Measurements from ENCODE around the gene OXA1L.
"Not testable (repeated sequence)": the region's sequence is repeated elsewhere in the genome, so short reads cannot be mapped to it uniquely, and the experiment has no call there.

Gene OXA1L

DNA sequence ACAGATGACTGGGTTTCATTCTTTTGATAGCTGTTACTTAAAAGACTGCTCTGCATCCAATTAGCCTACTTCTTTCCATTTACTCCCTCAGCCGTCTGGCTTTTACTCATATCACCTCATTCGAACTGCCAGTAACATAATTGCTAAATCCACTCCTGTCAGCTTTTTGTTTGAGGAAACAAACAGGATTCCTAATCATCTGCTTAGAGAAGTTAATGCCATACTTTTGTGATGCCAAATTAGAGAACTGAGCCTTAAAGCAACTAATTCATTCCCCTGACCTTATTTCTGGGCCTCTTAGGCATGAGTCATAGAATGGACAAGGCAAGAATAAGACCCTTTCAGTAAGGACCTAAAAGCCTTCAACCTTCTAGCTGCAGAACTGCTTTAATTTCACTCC, 2.9 kb downstream of the OXA1L start:
- no peak for DNase-seq

GRCh38 chr14:22770481-22771187, 4.1 kb downstream of the OXA1L start:
- DNase-seq: no peak

DNA sequence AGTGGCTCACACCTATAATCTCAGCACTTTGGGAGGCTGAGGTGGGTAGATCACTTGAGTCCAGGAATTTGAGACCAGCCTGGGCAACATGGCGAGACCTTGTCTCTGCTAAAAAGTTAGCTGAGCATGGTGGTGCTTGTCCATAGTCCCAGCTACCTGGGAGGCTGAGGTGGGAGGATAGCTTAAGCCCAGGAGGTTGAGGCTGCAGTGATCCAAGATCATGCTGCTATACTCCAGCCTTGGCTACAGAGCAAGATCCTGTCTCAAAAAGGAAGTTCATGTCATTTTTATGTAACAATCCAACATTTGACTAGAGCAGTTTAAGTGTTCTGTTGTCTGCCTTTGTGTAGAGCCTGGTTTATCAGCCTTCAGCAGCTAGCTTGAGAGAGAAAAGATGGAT, 6.2 kb downstream of the OXA1L start:
- no peak for DNase-seq

GRCh38 chr14:22773162-22774010, 6.9 kb downstream of the OXA1L start:
- no peak for DNase-seq

DNA sequence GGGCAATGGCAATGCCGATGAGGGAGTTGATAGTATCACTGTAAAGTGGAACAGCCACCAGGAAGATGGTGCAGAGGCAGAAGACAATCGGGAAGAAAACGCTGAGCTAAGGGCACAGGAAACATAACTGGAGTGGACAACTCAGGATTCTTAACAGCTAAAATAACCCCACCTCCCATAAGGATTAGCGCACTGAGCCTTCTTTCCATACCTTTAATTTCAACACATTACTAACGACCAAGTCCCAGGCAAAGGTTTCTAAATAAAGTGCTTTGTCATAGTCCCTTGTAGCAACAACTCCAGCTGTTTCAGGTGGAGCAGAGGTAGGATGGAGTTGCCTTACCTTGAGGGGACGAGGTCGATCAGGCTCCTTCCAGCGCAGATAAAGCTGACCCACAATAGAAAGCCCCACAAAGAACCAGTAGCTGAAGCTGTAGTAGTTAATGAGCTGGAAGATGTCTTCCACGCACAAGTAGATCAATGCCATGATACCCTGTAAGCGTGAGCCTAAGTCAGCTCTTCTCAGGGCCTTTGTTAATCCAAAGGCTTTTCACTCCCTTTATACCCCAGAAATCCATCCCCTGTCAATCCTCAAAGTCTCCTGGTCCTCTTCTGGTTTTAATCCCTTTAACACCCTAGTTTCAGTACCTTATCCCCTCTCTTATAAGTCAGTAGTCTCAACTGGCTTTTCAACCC, 7.7 kb downstream of the OXA1L start:
- no peak for DNase-seq

GRCh38 chr14:22776215-22776614, 9.7 kb downstream of the OXA1L start:
- DNase-seq: no peak

GRCh38 chr14:22776849-22777248, 10.4 kb downstream of the OXA1L start:
- not testable (repeated sequence) for DNase-seq

DNA sequence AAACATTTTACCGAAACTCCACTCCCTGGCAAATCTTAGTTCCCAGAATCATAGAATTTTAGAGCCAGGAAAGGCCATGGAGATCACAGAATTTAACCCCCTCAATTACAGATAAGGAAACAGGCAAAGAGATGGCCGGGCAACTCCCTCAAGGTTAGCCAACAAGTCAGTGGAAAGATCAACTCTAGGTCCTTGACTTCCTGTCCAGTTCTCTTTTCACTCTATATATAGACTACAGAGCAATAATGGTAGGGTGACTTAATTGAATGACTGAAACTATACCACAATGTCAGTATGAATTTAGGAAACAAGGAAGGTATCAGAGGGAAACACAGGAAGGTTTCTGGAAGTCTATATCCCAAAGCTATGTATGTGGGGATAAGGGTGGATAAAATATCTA, 11.6 kb downstream of the OXA1L start:
- DNase-seq: no peak

GRCh38 chr14:22780105-22780679, 13.7 kb downstream of the OXA1L start:
- peak in 1 of 14 donors; percentile 53 for DNase-seq

DNA sequence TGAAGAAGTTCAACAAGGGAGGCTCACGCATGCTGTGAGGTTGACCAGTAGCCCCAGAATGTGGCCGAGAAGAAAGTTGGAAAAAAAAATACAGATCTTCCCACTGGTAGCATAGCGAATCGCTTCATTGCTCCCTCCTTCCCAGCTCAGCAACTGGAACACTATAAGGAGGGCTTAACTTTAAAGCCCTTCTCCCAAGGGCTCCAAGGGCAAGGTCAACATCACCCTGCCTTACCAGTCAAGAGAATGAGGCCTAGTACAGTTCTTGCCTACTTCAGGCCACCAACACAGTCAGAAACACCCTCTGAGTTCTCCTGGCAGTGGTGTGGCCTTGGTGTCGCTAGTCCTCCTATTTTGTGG, 14.4 kb downstream of the OXA1L start:
- DNase-seq: no peak

GRCh38 chr14:22781301-22781991, 15.0 kb downstream of the OXA1L start:
- no peak for DNase-seq

DNA sequence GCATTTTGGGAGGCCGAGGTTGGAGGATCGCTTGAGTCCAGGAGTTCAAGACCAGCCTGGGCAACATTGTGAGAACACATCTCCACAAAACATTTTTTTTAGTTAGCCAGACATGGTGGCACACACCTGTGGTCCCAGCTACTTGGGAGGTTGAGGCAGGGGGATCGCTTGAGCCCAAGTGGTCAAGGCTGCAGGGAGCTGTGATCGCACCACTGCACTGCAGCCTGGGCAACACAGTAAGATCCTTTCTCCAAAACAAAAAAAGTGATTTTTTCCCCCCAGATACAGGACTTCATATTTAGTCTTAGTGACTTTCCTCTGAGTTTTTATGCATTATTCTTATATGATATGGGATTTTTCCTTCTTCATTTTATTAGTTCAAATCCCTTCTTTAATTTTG, 20.2 kb downstream of the OXA1L start:
- DNase-seq: no peak

GRCh38 chr14:22791301-22791700, 24.8 kb downstream of the OXA1L start:
- no peak for DNase-seq

- no peak for DNase-seq
Measured at GRCh38 chr14:22792158-22792557, 25.7 kb downstream of the OXA1L start.

- DNase-seq: not testable (repeated sequence)
Measured at GRCh38 chr14:22793550-22793949, 27.1 kb downstream of the OXA1L start.

DNA sequence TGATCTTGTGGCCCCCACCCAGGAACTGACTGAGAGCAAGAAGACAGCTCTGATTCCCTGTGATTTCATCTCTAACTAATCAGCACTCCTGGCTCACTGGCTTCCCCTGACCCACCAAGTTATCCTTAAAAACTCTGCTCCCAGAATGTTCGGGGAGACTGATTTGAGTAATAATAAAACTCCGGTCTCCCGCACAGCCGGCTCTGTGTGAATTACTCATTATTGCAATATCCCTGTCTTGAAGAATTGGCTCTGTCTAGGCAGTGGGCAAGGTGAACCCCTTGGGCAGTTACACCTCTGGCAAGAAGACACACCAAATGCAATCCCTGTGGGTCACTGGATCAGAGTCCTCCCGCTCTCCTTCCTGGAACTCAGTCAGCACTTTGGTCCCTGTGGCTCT, 27.5 kb downstream of the OXA1L start:
- DNase-seq: no peak

- no peak for DNase-seq
Measured at GRCh38 chr14:22794551-22794951, 28.1 kb downstream of the OXA1L start.

DNA sequence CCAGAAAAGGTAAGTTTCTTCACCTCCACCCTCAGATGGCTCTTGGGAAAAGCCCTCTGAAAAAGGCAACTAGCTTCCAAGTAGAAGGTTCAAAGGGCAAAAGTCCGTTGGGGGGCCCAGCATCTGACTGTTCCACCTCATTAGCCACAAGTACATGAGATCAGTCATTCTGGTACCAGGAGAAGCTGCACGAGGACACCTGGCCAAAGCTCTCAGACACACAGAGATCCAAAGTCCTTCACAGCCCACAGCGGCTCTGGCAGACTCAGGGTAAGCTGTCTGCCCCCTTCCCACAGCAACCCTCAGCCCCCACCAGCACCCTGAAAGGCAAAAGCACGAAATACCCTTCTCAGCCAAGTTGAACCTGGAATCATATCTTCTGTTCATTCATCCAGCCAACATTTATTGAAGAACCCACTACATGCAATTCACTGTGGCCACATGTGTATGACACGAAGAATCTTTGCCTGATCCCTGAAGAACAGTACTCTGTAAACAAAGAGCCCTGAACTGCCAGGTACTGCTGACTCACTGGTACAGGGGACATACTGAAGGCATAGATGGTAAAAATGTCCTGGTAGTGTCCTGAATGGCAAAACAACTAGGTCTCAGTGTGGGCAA, 29.7 kb downstream of the OXA1L start:
- DNase-seq: no peak

GRCh38 chr14:22797017-22797917, 30.8 kb downstream of the OXA1L start:
- no peak for DNase-seq

DNA sequence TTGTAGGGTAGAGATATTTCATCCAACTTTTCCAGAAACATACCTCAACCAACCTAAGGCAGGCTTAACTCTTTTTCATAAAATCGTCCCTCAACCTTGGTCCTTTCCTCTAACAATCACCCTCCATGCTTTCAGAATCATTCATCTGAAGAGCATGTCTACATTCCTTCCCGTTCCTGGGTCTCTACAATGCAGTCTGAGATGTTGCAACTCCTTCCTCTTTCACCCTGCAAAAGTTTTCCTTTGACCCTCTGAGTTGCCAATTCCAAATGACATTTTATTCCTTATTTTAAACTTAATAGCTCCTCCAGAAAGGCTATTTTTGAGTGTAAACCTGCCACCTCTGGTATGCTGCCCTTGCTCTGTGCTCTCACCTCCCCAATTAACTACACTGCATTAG, 32.0 kb downstream of the OXA1L start:
- no peak for DNase-seq

- no peak for DNase-seq
Measured at GRCh38 chr14:22800346-22800745, 33.9 kb downstream of the OXA1L start.

Data from C1 segment of cervical spinal cord (tissue), 14 donors.